Ishikawa (cell line): Measurements from ENCODE around the gene CYYR1.

ENCODE experiments used
- CEBPB ChIP-seq: IDR thresholded peaks from 2 replicates; pipeline ENCODE4 v1.6.1; 2012
- CREB1 ChIP-seq: IDR thresholded peaks from 2 replicates; pipeline ENCODE4 v1.6.1; 2012; ENCODE audit warnings: low read depth
- EGR1 ChIP-seq: IDR thresholded peaks from 2 replicates; pipeline ENCODE4 v1.6.1; 2012
- EP300 ChIP-seq: IDR thresholded peaks from 2 replicates; pipeline ENCODE4 v1.6.1; 2012; ENCODE audit warnings: borderline replicate concordance
- FOXM1 ChIP-seq: IDR thresholded peaks from 2 replicates; pipeline ENCODE4 v1.6.1; 2012; ENCODE audit warnings: low read depth, borderline replicate concordance
- NFIC ChIP-seq: IDR thresholded peaks from 2 replicates; pipeline ENCODE4 v1.6.1; 2012
- RAD21 ChIP-seq: IDR thresholded peaks from 2 replicates; pipeline ENCODE4 v1.6.1; 2012; ENCODE audit warnings: low read depth
- TAF1 ChIP-seq: IDR thresholded peaks from 2 replicates; pipeline ENCODE4 v1.6.1; 2012; ENCODE audit warnings: low read depth, mild to moderate bottlenecking
- TCF12 ChIP-seq: IDR thresholded peaks from 2 replicates; pipeline ENCODE4 v1.6.1; 2012; ENCODE audit warnings: low read depth
- TEAD4 ChIP-seq: IDR thresholded peaks from 2 replicates; pipeline ENCODE4 v1.6.1; 2012
- YY1 ChIP-seq: IDR thresholded peaks from 2 replicates; pipeline ENCODE4 v1.6.1; 2012; ENCODE audit warnings: low read depth
- ZBTB7A ChIP-seq: IDR thresholded peaks from 2 replicates; pipeline ENCODE4 v1.6.1; 2012; ENCODE audit warnings: low read depth
- TF ChIP-seq, protein P1 (sequence below): IDR thresholded peaks from 2 replicates; pipeline ENCODE4 v1.6.1; 2012
- TF ChIP-seq, protein P2 (sequence below): IDR thresholded peaks from 2 replicates; pipeline ENCODE4 v1.6.1; 2012; ENCODE audit warnings: low read depth, mild to moderate bottlenecking
- TF ChIP-seq, protein P3 (sequence below): IDR thresholded peaks from 2 replicates; pipeline ENCODE4 v1.6.1; 2012

Gene CYYR1

DNA sequence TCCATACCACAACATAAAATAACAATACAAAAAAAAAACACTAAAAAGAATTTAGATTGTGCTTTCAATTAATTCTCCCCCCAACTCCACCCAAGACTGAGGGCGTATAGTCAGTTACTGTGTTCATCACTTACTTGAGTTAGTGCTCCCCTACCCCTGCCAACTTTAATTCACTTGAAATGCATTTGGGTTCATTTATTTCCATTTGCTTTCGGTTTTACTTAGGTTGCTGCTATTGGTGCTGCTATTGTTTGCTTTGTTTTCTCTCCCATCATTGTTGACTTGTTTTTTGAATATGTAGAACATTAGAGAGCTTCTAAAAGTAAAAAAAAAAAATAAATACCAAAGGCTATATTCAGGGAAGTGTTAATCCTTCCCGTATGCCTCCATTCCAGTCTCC, 10.7 kb upstream of the CYYR1 start:
- TF ChIP-seq FOXM1 (no peak), TCF12 (no peak), TAF1 (no peak), YY1 (no peak), RAD21 (no peak), ZBTB7A (no peak), CREB1 (no peak), EGR1 (no peak), CEBPB (no peak), NFIC (no peak), EP300 (no peak), TEAD4 (no peak)
- TF ChIP-seq, protein P1, sequence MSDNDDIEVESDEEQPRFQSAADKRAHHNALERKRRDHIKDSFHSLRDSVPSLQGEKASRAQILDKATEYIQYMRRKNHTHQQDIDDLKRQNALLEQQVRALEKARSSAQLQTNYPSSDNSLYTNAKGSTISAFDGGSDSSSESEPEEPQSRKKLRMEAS = no peak
- TF ChIP-seq, protein P2, sequence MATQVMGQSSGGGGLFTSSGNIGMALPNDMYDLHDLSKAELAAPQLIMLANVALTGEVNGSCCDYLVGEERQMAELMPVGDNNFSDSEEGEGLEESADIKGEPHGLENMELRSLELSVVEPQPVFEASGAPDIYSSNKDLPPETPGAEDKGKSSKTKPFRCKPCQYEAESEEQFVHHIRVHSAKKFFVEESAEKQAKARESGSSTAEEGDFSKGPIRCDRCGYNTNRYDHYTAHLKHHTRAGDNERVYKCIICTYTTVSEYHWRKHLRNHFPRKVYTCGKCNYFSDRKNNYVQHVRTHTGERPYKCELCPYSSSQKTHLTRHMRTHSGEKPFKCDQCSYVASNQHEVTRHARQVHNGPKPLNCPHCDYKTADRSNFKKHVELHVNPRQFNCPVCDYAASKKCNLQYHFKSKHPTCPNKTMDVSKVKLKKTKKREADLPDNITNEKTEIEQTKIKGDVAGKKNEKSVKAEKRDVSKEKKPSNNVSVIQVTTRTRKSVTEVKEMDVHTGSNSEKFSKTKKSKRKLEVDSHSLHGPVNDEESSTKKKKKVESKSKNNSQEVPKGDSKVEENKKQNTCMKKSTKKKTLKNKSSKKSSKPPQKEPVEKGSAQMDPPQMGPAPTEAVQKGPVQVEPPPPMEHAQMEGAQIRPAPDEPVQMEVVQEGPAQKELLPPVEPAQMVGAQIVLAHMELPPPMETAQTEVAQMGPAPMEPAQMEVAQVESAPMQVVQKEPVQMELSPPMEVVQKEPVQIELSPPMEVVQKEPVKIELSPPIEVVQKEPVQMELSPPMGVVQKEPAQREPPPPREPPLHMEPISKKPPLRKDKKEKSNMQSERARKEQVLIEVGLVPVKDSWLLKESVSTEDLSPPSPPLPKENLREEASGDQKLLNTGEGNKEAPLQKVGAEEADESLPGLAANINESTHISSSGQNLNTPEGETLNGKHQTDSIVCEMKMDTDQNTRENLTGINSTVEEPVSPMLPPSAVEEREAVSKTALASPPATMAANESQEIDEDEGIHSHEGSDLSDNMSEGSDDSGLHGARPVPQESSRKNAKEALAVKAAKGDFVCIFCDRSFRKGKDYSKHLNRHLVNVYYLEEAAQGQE = no peak
- TF ChIP-seq, protein P3, sequence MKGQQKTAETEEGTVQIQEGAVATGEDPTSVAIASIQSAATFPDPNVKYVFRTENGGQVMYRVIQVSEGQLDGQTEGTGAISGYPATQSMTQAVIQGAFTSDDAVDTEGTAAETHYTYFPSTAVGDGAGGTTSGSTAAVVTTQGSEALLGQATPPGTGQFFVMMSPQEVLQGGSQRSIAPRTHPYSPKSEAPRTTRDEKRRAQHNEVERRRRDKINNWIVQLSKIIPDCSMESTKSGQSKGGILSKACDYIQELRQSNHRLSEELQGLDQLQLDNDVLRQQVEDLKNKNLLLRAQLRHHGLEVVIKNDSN = no peak

DNA sequence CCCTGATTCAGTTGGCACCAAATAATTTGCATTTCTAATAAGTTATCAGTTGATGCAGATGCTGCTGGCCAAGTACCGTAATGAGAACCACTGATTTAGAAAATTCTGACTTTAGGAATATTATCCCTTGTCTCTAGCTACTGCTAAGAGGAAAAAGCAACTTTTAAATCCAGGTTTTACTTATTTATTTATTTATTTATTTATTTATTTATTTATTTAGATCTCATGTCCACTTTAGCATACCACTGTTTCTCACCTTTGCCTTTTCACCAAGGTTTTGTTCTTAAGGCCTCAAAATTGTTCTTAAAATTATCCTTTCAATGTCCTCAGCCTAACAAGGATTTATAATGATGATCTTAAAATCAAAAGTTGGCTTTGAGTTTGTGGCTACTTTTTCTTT, 8.7 kb upstream of the CYYR1 start:
- TF ChIP-seq CEBPB (no peak), RAD21 (no peak), FOXM1 (no peak), YY1 (no peak), EP300 (no peak), EGR1 (no peak), CREB1 (no peak), TCF12 (no peak), NFIC (no peak), TAF1 (no peak), TEAD4 (no peak)
- TF ChIP-seq, protein P3 = no peak
- TF ChIP-seq, protein P2 = no peak

DNA sequence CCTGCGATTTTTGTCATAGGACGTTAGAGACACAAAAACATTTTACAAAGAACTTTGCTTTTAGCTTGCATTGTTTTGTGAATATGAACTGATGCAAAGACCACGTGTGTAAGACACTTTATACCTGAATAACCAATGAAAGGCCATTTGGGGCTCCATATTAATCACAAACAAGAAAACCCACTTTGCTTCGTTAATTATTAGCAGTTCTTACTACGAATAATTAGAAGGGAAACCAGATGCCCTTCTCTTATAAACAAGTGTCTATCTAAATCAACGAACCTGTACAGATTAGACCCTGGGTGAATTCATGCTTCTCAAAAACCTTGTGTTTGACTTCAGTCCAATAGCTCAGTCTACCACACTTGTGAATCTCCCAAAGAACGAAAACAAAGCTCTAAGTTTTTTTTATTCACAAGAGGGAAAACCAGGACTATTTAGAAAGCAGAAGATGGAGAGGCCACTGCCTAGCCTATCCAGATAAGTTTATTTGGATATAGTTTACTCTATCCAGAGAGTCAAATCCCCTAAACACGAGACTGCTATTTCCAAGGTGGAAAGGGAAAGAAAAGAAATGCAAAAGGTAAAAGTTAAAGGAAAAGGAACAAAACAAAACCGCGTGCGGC, 897 bp downstream of the CYYR1 start:
- TF ChIP-seq CREB1 (no peak), EGR1 (no peak), TCF12 (no peak), CEBPB (no peak), TEAD4 (no peak), TAF1 (no peak), RAD21 (no peak), FOXM1 (no peak), ZBTB7A (no peak), YY1 (no peak), EP300 (no peak)
- TF ChIP-seq, protein P2 = no peak
- TF ChIP-seq, protein P3 = no peak

DNA sequence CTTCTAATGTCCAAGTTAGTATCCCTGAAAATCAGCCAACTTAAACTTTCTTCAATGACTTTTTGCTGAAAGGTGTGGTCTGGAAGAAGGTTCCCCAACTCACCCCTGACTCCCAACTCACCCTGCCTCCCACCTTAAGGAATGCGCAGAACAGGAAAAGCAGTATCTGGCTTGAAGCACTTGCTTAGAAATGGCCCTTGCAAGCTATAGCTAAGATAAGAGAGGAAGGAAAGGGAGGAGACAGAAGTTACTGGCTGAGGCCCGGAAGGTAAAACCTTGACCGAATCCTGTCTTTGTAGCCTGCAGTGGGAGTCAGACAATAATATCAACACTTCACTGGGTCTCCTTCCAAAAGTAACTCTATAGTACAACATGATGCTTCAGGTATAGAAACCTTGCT, 2.9 kb downstream of the CYYR1 start:
- TF ChIP-seq NFIC (no peak), FOXM1 (no peak), TCF12 (no peak), EGR1 (no peak), TAF1 (no peak), YY1 (no peak), CREB1 (no peak), EP300 (no peak), TEAD4 (no peak), CEBPB (no peak), ZBTB7A (no peak), RAD21 (no peak)
- TF ChIP-seq, protein P2 = no peak
- TF ChIP-seq, protein P3 = no peak
- TF ChIP-seq, protein P1 = no peak
